ENCODE measurements around the gene PRKAG1.

PRKAG1 gene

GRCh38 chr12:49043241-49043640 lies 24.7 kb upstream of the PRKAG1 start:
- Mint-ChIP-seq H3K9me3 (no peaks in the 10 kb centered on the region), H3K4me3 (peak overlapping the region in 1 of 2 donors; percentile 22), H3K36me3 (ENCODE audit: insufficient read depth) (peaks cover 90% of the 10 kb centered on the region), H3K4me1 (ENCODE audit: low read depth in 2 of 2) (peaks cover 13 to 18% of the 10 kb centered on the region in 2 donors), H3K27ac (peak overlapping the region; percentile 92 to 94), H3K27me3 (no peaks in the 10 kb centered on the region)
- DNase-seq (no peak), ATAC-seq (replicated peaks) (no peak)

DNA sequence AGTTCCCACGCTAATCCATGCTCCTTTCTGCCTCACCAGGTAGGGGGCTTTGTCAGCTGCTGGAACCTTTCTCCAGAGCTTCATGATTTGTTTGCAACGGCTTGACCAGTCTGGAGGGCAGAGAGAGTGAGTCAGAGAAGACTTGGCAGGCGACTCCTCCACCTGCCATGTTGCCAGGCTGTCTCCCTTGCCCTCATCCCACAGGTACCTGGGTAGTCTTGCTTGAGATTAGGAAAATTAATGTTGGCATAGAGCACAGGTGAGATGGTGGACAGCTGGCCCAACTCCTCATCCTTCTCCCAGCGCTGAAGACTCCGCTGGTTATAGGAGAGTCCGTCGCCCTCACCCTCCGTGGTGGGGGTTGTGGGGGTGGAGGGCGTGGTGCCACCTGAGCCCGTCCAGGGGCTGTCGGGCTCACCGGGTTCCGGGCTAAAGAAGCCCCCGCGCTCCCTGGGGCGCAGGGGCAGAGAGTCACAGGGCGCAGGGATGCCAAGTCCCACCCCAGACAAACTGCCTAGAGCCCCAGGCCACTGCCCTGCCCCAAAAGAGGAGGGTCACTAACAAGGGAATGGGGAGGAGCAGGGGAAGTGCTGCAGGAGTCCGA lies 23.4 kb upstream of the PRKAG1 start:
- Mint-ChIP-seq H3K9me3 (no peaks in the 10 kb centered on the region), H3K36me3 (ENCODE audit: insufficient read depth) (peaks cover 87% of the 10 kb centered on the region), H3K27ac (peak overlapping the region; percentile 32 to 94), H3K4me3 (no peak overlapping the region), H3K27me3 (no peaks in the 10 kb centered on the region), H3K4me1 (ENCODE audit: low read depth in 2 of 2) (peaks cover 14 to 15% of the 10 kb centered on the region in 2 donors)
- no peak for ATAC-seq (replicated peaks)
- DNase-seq: no peak

- no peaks in the 10 kb centered on the region for H3K27me3 Mint-ChIP-seq
- peaks cover 87% of the 10 kb centered on the region for H3K36me3 Mint-ChIP-seq (ENCODE audit: insufficient read depth)
- H3K9me3 Mint-ChIP-seq: no peaks in the 10 kb centered on the region
- H3K27ac Mint-ChIP-seq: peak overlapping the region; percentile 80 to 94
- DNase-seq: no peak
- peaks cover 14 to 19% of the 10 kb centered on the region in 2 donors for H3K4me1 Mint-ChIP-seq (ENCODE audit: low read depth in 2 of 2)
- H3K4me3 Mint-ChIP-seq: no peak overlapping the region
- ATAC-seq (replicated peaks): no peak
These were observed 22.7 kb upstream of the PRKAG1 start for GRCh38 chr12:49041036-49041880.

- Mint-ChIP-seq H3K27me3 (no peaks in the 10 kb centered on the region), H3K36me3 (ENCODE audit: insufficient read depth) (peaks cover 87% of the 10 kb centered on the region), H3K4me3 (no peak overlapping the region), H3K4me1 (ENCODE audit: low read depth in 2 of 2) (peaks cover 14 to 24% of the 10 kb centered on the region in 2 donors), H3K9me3 (no peaks in the 10 kb centered on the region), H3K27ac (peak overlapping the region in 1 of 2 donors; percentile 80)
- no peak for DNase-seq
- no peak for ATAC-seq (replicated peaks)
These were observed 21.8 kb upstream of the PRKAG1 start for GRCh38 chr12:49040364-49040855.

- DNase-seq (no peak), ATAC-seq (replicated peaks) (no peak)
- no peak overlapping the region for H3K4me3 Mint-ChIP-seq
- H3K27ac Mint-ChIP-seq: peak overlapping the region in 1 of 2 donors; percentile 80
- peaks cover 13 to 25% of the 10 kb centered on the region in 2 donors for H3K4me1 Mint-ChIP-seq (ENCODE audit: low read depth in 2 of 2)
- H3K27me3 Mint-ChIP-seq: no peaks in the 10 kb centered on the region
- H3K36me3 Mint-ChIP-seq (ENCODE audit: insufficient read depth): peaks cover 83% of the 10 kb centered on the region
- H3K9me3 Mint-ChIP-seq: no peaks in the 10 kb centered on the region
These were observed 21.1 kb upstream of the PRKAG1 start for GRCh38 chr12:49039421-49040363.

DNA sequence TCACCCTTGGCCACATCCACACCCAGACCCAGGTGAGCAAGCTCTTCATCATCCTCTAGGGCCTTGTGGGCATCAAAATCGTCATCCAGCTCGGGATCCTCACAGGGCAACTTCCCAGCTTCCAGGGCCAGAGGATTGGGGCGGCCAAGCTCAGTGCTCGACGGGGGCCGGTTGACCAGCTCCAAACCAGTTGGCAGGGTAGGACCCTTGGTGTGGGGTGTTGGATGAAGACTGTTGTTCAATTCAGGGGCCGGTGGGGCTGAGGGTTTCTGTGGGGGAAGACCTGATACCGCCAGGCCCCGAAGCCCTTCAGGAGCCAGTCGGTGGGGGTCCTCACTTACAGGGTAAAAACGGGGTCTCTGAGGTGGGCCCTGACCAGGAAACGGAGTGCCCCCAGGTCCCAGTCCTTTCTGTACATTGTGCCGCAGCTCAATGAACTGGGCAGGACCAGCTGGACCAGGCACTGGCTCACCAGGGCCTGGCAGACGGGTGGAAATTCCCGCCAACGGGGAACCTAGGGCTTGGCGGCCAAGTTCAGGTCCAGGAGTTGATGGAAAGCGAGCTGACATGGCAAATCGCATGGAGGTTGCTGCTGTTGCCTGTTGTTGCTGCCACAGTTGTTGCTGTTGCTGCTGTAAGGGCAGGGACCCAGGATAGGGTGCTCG lies 19.8 kb upstream of the PRKAG1 start:
- H3K36me3 Mint-ChIP-seq (ENCODE audit: insufficient read depth): peaks cover 76% of the 10 kb centered on the region
- ATAC-seq (replicated peaks): no peak
- no peaks in the 10 kb centered on the region for H3K9me3 Mint-ChIP-seq
- H3K4me3 Mint-ChIP-seq: no peak overlapping the region
- peak overlapping the region in 1 of 2 donors; percentile 26 for H3K27ac Mint-ChIP-seq
- no peaks in the 10 kb centered on the region for H3K27me3 Mint-ChIP-seq
- no peak for DNase-seq
- H3K4me1 Mint-ChIP-seq (ENCODE audit: low read depth in 2 of 2): peaks cover 4 to 12% of the 10 kb centered on the region in 2 donors

GRCh38 chr12:49037947-49038237 lies 19.3 kb upstream of the PRKAG1 start:
- ATAC-seq (replicated peaks) (no peak), DNase-seq (no peak)
- Mint-ChIP-seq H3K9me3 (no peaks in the 10 kb centered on the region), H3K27ac (no peak overlapping the region), H3K36me3 (ENCODE audit: insufficient read depth) (peaks cover 74% of the 10 kb centered on the region), H3K27me3 (no peaks in the 10 kb centered on the region), H3K4me3 (no peak overlapping the region), H3K4me1 (ENCODE audit: low read depth in 2 of 2) (peaks cover 4 to 12% of the 10 kb centered on the region in 2 donors)

- H3K27me3 Mint-ChIP-seq: no peaks in the 10 kb centered on the region
- peak overlapping the region in 1 of 2 donors; percentile 66 for H3K27ac Mint-ChIP-seq
- peaks cover 74% of the 10 kb centered on the region for H3K36me3 Mint-ChIP-seq (ENCODE audit: insufficient read depth)
- peaks cover 4 to 17% of the 10 kb centered on the region in 2 donors for H3K4me1 Mint-ChIP-seq (ENCODE audit: low read depth in 2 of 2)
- H3K4me3 Mint-ChIP-seq: no peak overlapping the region
- DNase-seq (no peak), ATAC-seq (replicated peaks) (no peak)
- no peaks in the 10 kb centered on the region for H3K9me3 Mint-ChIP-seq
These were observed 18.8 kb upstream of the PRKAG1 start for GRCh38 chr12:49037111-49037946.

GRCh38 chr12:49036029-49036428 lies 17.5 kb upstream of the PRKAG1 start:
- Mint-ChIP-seq H3K4me1 (ENCODE audit: low read depth in 2 of 2) (peaks cover 4 to 17% of the 10 kb centered on the region in 2 donors), H3K27ac (peak overlapping the region in 1 of 2 donors; percentile 66), H3K9me3 (no peaks in the 10 kb centered on the region), H3K4me3 (no peak overlapping the region), H3K36me3 (ENCODE audit: insufficient read depth) (peaks cover 73% of the 10 kb centered on the region), H3K27me3 (no peaks in the 10 kb centered on the region)
- DNase-seq (no peak), ATAC-seq (replicated peaks) (no peak)

GRCh38 chr12:49034286-49034622 lies 15.7 kb upstream of the PRKAG1 start:
- no peak overlapping the region for H3K27ac Mint-ChIP-seq
- H3K4me1 Mint-ChIP-seq (ENCODE audit: low read depth in 2 of 2): peaks cover 4 to 17% of the 10 kb centered on the region in 2 donors
- peaks cover 64% of the 10 kb centered on the region for H3K36me3 Mint-ChIP-seq (ENCODE audit: insufficient read depth)
- no peak overlapping the region for H3K4me3 Mint-ChIP-seq
- H3K27me3 Mint-ChIP-seq: no peaks in the 10 kb centered on the region
- DNase-seq (no peak), ATAC-seq (replicated peaks) (no peak)
- no peaks in the 10 kb centered on the region for H3K9me3 Mint-ChIP-seq

DNA sequence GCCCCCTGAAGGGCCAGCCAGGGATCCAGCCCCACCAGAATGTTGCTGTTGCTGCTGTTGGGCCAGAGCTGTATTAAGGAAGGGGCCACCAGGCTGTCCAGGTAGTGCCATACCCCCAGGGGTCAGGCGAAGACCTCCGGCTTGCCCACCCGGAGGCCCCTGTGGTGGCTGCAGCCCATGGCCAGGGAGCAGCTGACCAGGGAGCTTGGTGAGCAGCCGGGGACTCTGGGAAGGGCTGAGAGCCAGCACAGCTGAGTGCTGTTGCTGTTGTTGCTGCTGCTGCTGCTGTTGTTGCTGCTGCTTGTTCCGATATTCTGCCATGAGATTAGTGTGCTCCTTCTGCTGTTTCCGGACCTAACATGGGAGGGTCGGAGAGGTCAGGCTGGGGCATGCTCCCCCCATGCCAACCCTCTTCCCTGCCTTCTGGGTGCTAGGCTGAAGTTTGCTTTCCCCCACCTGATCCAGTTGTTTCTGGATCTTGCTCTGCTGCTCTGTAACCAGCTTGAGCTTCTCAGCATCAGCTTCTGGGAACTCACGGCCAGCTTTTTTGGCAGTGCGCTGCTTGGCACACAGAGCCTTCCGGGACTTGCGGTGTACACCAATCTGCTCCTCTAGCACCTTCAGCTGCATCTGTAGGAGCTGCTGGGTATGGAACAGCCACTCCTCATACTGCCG lies 15.2 kb upstream of the PRKAG1 start:
- Mint-ChIP-seq H3K27me3 (no peaks in the 10 kb centered on the region), H3K27ac (peak overlapping the region in 1 of 2 donors; percentile 83), H3K9me3 (no peaks in the 10 kb centered on the region), H3K4me3 (no peak overlapping the region), H3K4me1 (ENCODE audit: low read depth in 2 of 2) (peaks cover 4 to 17% of the 10 kb centered on the region in 2 donors), H3K36me3 (ENCODE audit: insufficient read depth) (peaks cover 60% of the 10 kb centered on the region)
- DNase-seq (no peak), ATAC-seq (replicated peaks) (no peak)
